WTC11 (cell line): ENCODE measurements around the gene BMP2. TPM values are rescaled to one million over a fixed set of nuclear protein-coding genes. Genes with fewer than 3 reads are reported as not detected.

Source experiments
- ATAC-seq: fragments of 200-7000 bp; cut with Tn5 transposase; 2 replicates; pipeline ENCODE4 v1.10.0; 2021; ENCODE audit warnings: mild to moderate bottlenecking, moderate library complexity
- CTCF ChIA-PET: fragments of 300-600 bp; sonication (Branson Sonifier 250); formaldehyde crosslinking; loops from one replicate; lab custom pipeline; 2021; ENCODE audit warnings: antibody characterized with exemption; lab: Charles Lee
- POLR2A ChIA-PET: fragments of 350-600 bp; sonication (Branson Sonifier 250); formaldehyde crosslinking; loops from one replicate; lab custom pipeline; 2021; ENCODE audit warnings: antibody characterized with exemption; lab: Charles Lee
- DNase-seq: peaks from one replicate; pipeline ENCODE4 v3.0.0; 2021; ENCODE audit warnings: low spot score
- H3K27ac Mint-ChIP-seq: 2 replicates; pipeline ENCODE4 v1.8.0; 2021; ENCODE audit warnings: mixed read lengths
- H3K27me3 Mint-ChIP-seq: 2 replicates; pipeline ENCODE4 v1.8.0; 2021; ENCODE audit warnings: low read depth, mild to moderate bottlenecking, moderate library complexity, mixed read lengths
- H3K36me3 Mint-ChIP-seq: 2 replicates; pipeline ENCODE4 v1.8.0; 2021; ENCODE audit warnings: mixed read lengths
- H3K4me1 Mint-ChIP-seq: 2 replicates; pipeline ENCODE4 v1.8.0; 2022; ENCODE audit warnings: mixed read lengths
- H3K4me3 Mint-ChIP-seq: 2 replicates; pipeline ENCODE4 v1.8.0; 2021; ENCODE audit warnings: mild to moderate bottlenecking, moderate library complexity, mixed read lengths
- H3K9me3 Mint-ChIP-seq: 2 replicates; pipeline ENCODE4 v1.8.0; 2021; ENCODE audit warnings: mixed read lengths
- ATF3 ChIP-seq: sonication (generic); formaldehyde crosslinking; conservative IDR thresholded peaks from 2 replicates; pipeline ENCODE4 v1.8.1; 2022; ENCODE audit warnings: mild to moderate bottlenecking, missing genetic modification reagents
- CTCF ChIP-seq: fragments of 200-600 bp; IDR thresholded peaks from 2 replicates; pipeline ENCODE4 v1.8.0; 2022; ENCODE audit warnings: antibody characterized with exemption
- GRHL2 ChIP-seq: fragments of 250-450 bp; sonication (Bioruptor Pico); IDR thresholded peaks from 2 replicates; pipeline ENCODE4 v1.8.0; 2022; ENCODE audit warnings: mild to moderate bottlenecking, moderate library complexity; ENCODE audit not compliant: insufficient replicate concordance, severe bottlenecking
- NFYB ChIP-seq: sonication (generic); formaldehyde crosslinking; conservative IDR thresholded peaks from 2 replicates; pipeline ENCODE4 v1.8.0; 2022; ENCODE audit warnings: low read depth, missing genetic modification reagents
- ZNF671 ChIP-seq: fragments of 250-450 bp; sonication (Bioruptor Pico); IDR thresholded peaks from 2 replicates; pipeline ENCODE4 v1.8.0; 2021; ENCODE audit warnings: mild to moderate bottlenecking
- total RNA-seq: library from RNA; stranded (reverse); gene quantifications from 3 replicates; pipeline ENCODE4 v1.2.3, GENCODE V29; 2021

The BMP2 gene
- total RNA-seq, 1 experiment from 2014 or later, result 1.3 TPM

DNA sequence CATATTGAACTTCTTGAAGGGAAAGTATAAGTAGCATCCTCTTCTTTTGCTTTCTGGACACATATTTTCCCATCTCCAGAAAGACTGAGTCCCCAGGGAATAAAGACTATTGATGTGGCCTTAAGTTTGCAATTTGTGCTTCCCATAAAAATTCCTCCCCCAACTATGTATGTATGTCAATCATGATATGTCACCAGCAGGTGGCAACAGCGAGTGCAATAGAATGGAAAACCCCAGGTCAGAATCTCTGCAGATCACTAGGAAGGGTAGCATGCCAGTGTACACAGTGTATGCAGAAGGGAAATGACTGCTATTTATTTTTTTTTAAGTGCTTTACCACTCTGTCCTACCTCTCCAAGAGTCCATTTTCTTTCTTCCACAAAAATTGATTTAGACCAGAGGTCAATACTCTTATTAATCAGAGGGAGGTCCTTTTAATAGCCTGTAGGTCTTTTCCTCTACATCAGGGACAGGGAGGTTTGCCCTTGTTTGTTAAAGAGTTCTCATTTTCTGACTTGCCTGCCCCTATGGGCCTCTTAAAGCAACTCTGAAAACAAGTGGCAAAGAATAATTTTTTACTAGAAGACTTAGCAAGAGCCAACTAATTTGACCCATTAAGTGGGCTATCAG lies 61.4 kb downstream of the BMP2 start:
- Mint-ChIP-seq H3K9me3 (no peaks in the 10 kb centered on the region; the same call in 1 of the 2 replicates), H3K27me3 (no peaks in the 10 kb centered on the region), H3K27ac (no peak overlapping the region), H3K4me1 (peaks cover 11% of the 10 kb centered on the region), H3K4me3 (no peak overlapping the region), H3K36me3 (no peaks in the 10 kb centered on the region)
- CTCF ChIA-PET, result interaction anchor here (0.6 to 2.1 kb wide), 28 partner anchors 9 to 688 kb away, joined by 3 to 8 read pairs (median 4); no protein-coding TSS in a partner anchor
- DNase-seq, result peak; percentile 69
- peak; percentile 91 for ATAC-seq
- POLR2A ChIA-PET, result no interaction called here
- TF ChIP-seq GRHL2 (CRISPR knock-in tag) (no peak), CTCF (peak; percentile 76)

DNA sequence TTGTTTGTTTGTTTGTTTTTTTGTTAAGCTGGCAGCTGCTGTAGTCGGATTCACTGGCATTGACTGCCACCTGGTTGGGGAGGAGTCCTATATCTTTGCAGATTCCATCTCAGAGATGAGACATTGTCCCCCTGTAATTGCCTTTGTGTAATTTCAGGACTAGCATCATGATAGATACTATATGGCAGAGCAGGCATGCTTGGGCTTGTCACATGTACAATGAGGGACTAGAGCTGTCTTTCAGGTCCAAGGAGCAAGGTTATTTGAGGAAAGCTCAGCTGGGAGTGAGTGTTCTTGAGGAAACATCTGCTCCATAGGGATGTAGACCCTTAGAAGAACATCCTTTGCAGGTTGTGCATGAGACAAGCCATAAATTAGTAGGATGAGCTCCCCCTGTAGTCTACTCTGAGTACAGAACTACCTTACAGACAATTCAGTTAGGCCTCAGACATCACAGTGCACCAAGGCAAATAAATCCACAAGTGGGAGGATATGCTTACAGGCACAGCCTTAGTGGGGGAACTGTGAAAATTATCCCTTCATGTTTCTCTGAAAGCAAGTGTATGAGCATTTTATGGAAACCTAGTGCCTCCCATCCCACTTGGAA lies 62.1 kb downstream of the BMP2 start:
- CTCF ChIA-PET, result interaction anchor here (0.6 to 1.4 kb wide), 29 partner anchors 9 to 689 kb away, joined by 3 to 8 read pairs (median 4); no protein-coding TSS in a partner anchor
- Mint-ChIP-seq H3K27me3 (no peaks in the 10 kb centered on the region), H3K4me3 (no peak overlapping the region), H3K4me1 (peaks cover 11% of the 10 kb centered on the region), H3K27ac (no peak overlapping the region; the same call in 1 of the 2 replicates)
- DNase-seq, result no peak
- TF ChIP-seq ZNF671 (CRISPR knock-in tag) (no peak), ATF3 (no peak), CTCF (peak; percentile 25; the same call in 1 of the 2 replicates), NFYB (CRISPR knock-in tag) (no peak)
- TF ChIP-seq, all 79 proteins: peak for 1
- peak; percentile 87 for ATAC-seq
- Mint-ChIP-seq H3K36me3 (no peaks in the 10 kb centered on the region), H3K9me3 (no peaks in the 10 kb centered on the region; the same call in 1 of the 2 replicates)
- POLR2A ChIA-PET, result no interaction called here
